NCI-H128 (cell line): ENCODE data around the gene DRD1.
"Not testable (repeated sequence)": the region's sequence is repeated elsewhere in the genome, so short reads cannot be mapped to it uniquely, and the experiment has no call there.

ENCODE experiments used
- DNase-seq: peaks from one replicate; lab custom pipeline; 2025; ENCODE audit not compliant: unreplicated experiment; lab: John Stamatoyannopoulos, UW

The DRD1 gene

DNA sequence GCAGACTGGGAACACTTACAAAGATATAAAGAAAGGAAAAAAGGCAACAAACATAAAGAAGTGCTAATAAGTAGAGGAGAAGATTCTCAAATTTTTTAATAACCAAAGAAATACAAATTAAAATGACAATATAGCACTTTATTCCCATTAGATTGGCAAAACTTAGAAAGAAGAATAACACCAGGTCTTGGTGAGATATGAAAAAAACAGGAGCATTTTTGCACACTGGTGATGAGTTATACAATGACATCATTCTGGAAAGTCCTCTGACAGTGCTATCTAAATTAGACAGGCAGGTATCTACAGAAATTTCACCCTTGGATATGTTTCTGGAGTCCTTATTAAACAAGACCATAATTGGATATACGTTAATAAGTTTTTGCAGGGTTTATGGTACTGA is 24.9 kb upstream of the DRD1 start:
- DNase-seq = no peak

DNA sequence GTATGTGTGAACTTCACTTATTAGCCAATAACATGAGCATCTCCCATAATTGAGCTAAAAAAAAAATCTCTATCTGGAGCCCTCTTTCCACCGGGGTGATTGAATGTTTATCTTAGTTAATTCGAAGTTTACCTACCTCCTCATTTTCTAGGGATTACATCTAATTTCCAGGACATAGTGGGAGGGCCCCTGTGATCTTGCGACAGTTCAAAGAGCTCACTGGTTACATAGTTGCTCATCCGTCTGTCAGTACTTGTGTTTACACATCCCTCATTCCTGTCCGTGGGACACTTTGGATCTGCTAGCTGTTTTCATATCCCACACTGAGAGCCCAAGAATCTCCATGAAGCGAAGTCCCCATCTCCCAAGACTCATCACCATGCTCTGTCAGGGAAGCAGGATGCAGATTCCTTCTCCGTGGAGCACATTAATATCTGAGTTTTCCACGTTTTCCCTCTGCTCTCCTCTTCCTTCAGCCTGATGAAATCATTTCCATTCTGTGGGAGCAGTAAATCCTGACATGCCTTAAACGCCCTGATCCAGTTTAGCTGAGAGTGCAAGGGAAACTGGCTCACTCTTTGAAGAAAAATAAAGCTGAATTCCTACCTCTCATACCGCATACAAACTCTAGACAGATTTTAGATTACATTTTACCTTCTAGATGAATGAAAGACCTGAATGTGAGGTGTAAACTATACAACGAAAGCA is 24.2 kb upstream of the DRD1 start:
- no peak for DNase-seq

DNA sequence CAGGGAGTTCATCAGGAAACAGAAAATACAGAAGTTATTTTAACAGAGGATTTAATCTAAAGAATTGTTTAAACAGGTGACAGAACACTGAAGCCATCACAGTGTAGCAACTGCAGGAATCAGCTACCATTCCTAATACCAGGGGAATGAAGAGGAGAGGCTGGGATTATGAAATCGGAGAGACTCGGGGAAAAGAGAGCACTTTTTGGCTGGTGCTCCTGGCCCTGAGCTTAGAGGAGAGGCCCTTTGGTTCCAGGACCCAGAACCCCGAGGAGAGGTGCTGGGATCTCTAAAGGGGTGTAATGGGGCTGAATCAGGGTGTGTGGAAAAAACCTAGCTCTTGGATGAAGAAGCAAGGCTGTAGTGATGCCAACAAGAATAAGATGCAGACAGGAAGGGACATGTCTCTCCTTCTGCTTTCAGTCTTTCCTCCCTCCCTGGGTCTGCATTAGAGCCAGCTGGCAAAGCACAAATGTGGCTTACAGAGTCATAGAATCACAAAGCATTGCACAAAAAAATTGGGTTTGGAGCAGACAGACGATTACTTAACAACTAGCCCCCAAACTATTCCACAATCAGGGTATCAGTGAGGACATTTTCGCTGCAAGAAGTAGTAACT is 22.8 kb upstream of the DRD1 start:
- no peak for DNase-seq

DNA sequence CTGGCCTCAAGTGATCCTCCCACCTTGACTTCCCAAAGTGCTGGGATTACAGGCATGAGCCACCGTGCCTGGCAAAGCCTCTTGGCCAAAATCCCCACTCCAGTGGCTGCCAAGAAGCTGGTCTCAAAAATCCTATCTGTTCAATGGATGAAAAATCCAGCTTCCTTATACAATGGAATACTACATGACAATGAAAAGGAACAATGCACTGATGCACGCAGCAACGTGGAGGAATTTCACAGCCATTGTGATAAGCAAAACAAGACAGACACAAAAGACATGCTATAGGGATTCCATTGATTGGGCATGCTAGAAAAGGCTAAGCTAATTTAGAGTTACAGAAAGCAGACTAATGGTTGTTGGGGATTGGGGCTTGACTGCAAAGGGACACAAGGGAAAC is 21.3 kb upstream of the DRD1 start:
- no peak for DNase-seq

DNA sequence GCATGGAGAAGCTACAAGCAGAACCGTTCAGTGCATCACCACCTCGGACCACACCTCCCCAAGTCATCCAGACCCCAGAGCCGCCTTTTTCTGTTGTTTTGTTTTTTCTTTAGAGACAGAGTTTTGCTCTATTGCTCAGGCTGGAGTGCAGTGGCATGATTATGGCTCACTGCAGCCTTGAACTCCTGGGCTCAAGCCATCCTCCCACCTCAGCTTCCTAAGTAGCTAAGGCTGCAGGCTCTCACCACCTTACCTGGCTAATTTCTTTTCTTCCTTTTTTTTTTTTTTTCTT is 20.9 kb upstream of the DRD1 start:
- no peak for DNase-seq

DNA sequence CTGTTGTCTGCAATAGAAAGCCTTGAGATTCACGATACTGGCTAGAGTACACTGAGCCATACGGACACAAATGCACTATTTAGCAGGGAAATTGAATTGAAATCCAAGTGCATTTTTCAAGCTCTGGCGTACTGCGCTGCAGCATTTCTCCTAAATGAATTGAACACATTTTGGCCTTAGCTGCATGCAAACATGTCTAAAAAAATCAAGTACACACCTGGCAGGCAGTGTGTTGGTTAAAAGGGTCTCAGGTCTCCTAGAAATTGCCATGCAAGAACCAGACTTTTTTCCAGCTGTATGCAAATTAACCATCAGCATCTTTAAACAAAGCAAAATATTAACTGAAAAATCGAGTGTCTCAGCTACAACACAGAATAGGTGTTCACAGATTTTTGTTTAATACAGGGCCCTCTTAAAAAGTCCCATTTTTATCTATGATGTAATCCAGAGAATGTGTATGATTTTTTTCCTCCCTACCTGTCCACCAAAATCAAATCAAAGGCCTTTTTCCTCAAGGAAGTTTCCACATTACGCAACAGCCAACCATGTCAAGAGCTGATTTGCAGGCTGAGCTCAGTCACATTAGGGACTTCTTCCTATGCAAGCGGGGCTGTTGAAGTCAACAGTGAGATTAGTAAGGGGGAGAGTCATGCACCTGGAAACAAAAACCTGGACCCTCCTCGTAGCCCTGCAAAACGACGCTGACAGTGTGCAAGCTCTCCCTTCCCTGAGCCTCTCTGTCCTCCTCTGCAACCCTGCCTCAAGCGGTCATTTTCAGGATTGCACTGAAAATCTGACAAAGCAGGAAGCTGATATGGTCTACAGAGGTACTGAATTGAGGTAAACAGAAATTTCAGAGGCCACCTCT is 20.3 kb upstream of the DRD1 start:
- DNase-seq = peak; percentile 62

DNA sequence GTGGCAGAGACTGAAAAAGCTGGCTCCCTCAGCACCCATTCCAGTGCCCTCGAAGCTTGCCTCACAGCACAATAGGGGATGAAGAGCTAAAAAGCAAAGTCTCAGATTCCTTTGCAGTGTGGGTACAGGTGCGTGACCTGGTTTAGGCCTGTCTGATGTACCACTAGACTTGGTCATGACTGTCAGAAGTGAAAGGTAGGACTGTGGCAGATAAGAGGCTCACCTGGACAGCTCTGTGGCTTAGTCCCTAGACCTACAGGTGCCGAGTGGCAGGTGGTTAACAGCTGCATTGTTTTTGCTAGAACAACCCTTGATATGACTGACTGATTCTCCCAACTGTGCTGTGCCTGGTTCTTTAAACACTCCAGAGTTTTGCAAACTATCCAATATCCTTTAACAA is 19.7 kb upstream of the DRD1 start:
- DNase-seq = no peak

DNA sequence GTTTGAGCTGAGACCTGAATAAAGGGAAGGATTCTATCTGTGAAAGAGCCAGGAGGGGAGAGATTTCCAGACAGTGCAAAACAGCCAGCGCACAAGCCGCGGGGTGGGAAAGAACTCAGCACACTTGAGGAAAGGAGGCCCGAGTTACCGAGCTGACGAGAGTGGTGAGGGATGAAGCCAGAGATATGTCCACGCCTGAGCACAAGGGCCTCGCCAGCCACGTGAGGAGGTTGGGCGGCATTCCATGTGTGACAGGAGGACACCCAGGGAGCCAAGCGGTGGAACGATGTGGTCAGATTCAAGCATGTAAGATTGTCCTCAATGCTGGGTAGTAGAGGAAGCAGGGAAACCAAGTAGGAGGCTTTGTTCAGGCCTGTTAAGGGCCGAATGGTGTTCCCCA is 17.4 kb upstream of the DRD1 start:
- DNase-seq = no peak

DNA sequence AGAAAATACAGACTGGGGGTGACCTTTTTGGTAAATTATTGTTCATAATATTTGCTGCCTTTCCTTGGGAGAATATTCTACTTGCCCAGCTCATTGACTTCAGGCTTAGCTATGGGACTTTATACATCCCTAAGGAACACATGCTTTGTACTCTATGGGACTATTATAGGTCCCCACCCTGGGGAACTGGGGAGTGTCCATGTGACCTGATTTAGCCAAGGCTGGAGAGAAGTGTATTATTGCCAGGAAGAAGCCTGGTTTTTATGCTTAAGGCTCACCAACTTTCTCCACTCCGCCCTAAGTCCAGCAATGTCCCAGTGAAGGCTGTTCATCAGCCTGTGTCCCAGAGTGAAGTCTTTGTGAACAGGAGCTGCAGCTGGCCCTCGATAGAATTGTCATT is 16.6 kb upstream of the DRD1 start:
- no peak for DNase-seq

DNA sequence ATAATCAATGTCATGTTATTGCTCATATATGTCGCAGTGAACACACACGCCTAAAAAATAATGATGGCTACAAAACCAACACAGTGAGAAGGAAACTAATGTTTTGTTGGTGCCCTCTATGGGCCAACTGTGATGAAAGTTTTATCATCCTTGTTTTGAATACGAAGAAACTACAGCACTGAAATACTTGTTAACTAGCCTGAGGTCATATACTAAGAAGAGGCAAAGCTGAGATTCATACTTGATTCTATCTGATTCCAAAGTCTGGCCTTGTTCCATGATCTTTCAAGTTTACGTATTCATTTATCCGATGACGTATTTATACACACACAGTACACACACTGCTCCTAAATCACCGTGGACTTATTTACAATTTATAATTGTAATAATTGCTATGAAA is 16.1 kb upstream of the DRD1 start:
- DNase-seq = no peak

DNA sequence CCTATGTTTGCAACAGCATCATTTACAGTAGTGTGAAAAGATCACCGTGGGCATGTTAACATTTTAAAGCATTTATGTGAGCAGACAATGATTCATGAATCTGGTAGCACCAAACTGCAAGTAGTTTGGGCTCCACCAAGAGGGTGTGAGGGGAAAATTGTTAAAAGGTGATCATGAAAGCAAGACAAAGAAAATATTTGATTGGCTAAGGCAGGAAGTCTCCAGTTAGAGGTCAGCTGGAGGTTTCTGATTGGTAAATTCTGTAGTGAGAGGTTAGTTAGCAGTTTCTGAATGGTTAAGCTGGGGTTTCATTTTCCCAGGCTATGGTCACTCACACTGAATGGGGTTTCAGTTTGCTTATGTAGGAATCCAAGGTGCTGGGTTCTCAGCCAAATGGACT is 13.5 kb upstream of the DRD1 start:
- DNase-seq = no peak

DNA sequence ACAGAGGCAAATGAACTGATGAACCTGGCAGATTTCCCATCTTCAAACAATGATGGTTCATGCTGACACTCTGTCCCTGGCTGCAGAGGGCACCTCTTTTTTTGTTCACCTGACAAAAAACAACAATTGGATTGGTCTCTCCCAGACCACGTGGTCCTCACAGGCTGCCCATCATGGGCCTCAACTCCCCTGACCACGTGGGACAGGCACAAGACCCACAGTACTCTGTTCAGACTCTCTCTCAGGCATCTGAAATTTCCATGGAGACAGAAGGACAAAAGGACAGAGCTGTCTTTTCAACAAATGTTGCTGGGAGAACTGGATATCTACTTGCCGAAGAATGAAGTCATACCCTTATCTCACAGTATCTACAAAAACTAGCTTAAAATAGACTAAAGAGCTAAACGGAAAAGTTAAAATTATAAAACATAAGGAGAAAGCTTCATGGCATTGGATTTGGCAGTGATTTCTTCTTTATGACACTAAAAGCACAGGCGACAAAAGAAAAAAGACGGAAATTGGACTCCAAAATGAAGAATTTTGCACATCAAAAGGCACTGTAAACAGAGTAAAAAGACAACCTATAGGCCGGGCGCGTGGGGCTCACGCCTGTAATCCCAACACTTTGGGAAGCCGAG is 12.2 kb upstream of the DRD1 start:
- no peak for DNase-seq

DNA sequence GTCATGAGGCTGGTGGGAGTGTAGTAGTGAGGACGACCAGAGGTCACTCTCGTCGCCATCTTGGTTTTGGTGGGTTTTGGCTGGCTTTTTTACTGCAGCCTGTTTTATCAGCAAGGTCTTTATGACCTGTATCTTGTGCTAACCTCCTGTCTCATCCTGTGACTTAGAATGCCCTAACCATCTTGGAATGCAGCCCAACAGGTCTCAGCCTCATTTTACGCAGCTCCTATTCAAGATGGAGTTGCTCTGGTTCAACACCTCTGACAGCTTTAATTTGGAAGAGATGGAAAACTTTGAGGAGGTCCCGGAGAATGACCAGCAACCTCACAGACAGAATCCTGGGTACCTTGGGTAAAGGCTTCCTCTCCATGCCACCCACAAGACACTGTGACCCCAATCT is 10.4 kb upstream of the DRD1 start:
- DNase-seq = not testable (repeated sequence)

DNA sequence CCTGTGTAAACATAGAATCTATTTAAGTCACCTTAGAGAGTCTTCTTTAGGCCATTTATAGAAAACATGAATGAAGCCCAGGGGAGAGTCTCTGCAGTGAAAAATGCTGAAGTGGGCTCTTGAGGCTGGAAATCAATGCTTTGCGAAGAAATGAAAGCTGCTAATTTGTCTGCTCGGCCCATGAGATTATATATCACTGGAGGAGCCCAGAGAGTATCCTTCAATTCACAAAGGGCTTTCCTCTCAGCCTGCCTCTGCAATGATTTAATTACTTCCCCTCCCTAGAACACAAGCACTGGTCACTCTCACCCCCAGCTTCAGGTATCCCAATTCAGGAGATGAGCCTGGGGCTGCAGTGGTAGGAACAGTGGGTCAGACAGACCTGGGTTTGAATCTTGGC is 8.2 kb upstream of the DRD1 start:
- peak; percentile 21 for DNase-seq

DNA sequence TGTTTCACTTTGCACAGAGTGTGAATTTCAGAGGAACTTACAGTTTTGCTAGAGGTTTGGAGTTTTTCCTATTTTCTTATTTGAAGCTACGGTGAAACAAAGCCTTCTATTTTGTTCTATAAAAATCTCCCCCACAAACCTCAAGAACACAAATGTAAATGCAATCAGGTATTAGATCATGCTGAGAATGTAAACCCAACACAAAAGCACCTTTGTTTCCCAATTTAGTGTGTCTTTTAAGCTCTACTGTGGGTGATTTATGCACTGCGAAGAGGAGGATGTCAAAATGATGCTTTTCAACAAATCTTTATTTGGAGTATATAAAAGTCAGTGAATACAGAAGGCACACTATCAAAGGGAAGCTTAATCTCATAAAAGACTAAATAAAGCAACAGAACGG is 4.3 kb upstream of the DRD1 start:
- DNase-seq = no peak

DNA sequence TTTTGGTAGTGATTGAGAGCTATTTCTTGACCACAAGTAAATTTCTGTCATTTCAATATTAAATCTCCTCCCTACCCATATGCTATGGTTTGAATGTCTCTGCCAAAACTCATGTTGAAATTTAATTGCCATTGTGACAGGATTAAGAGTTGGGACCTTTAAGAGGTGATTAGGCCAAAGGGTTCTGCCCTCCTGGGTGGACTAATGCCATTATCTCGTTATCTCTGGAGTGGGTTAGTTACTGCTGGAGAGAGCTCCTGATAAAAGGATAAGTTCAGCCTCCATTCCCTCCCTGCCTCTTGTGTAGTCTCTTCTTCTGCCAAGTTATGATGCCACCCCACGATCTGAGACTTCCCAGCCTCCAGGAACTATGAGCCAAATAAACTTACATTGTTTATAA is 3.6 kb upstream of the DRD1 start:
- DNase-seq = no peak

DNA sequence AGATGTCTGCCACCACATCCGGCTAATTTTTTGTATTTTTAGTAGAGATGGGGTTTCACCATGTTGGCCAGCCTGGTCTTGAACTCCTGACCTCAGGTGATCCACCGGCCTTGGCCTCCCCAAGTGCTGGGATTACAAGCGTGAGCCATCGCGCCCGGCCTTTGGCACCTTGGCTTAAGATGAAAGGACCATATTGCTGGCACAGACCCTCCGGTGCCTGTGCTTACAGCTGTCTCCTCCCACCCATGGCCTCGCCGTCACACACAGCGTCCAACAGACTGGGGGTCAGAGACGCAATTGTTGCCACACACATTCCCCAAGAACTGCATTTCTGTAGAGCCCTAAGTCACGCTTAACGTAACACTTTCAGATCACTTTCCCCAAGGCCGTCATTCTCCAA is 2.4 kb upstream of the DRD1 start:
- not testable (repeated sequence) for DNase-seq

DNA sequence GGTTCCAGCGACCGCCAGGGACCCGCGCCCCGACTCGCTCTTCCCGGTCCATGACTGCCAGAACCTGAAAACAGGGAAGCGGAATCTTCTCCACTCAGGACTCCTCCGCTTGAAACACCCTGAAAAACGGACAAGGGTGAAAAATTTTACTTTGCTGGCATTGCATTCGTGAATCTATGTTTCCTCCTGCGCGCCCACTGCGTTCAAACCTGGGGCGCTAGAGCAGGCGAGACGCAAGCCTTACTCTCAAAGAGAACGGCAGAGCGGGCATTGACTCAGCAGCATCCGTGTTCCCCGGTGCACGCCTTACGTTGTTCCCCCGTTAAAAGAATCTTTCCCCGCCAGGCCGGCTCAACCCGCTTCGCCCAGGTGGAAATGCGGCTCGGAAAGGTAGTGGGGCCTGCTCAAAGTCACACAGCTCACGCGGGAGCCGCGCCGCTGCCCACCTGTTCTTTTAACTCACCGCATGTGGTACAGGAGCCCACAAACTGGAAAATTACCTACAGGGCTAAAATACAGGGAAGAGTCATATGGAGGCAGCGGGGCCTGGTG is 999 bp upstream of the DRD1 start:
- DNase-seq = no peak

DNA sequence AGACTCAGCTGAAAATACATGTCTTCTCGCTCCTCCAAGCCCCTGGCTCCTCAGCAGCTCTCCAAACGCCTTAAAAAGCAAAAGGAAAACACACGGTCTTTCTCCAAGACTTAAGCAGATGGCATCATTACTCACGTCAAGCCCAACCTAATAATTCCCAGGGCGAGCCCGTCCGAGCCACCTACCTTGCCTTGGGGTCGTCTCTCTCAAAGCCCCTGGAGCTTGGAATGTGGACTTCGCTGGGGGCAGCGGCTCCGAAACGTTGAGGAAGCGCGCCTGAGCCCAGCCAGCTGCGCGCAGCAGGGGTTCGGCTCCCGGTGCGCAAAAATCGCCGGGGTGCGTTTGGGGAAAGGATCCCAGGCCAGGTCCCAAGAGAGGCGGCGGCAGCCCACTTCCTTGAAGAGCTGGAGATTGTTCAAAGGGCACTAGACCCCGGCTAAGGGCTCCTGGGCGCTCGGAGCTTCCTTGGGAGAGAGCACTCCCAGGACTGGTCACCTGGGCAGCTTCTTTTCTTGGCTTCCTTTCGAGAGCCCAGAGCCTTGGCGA is 395 bp downstream of the DRD1 start:
- DNase-seq = no peak

DNA sequence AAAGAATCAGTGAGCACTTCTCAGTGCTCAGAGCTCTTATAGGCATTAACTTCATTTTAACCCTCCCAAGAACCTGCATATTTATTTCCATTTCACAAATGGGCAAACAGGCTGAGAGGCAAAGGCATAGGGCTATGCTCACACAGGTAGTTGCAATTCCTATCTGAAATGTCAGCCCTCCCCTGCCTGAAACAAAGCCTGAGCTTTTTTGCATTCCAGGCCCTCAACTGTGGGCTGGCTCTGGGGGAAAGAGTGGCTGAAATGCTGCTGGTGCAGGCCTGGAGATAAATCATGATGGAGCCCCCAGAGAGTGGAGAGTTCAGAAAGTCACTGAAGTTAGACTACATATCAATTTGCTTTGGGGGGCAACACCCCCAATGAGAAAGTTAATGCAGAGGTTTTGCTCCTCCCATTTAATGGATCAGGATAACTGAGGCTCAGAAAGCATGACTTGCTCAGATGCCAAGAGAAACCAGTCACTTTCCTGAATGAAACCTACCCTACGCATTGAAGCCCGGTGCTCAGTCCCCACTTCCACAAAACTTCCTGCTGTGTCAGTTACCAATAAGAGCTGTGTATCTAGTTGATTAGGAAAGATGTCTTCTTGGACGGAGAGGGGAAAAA is 5.6 kb downstream of the DRD1 start:
- no peak for DNase-seq

DNA sequence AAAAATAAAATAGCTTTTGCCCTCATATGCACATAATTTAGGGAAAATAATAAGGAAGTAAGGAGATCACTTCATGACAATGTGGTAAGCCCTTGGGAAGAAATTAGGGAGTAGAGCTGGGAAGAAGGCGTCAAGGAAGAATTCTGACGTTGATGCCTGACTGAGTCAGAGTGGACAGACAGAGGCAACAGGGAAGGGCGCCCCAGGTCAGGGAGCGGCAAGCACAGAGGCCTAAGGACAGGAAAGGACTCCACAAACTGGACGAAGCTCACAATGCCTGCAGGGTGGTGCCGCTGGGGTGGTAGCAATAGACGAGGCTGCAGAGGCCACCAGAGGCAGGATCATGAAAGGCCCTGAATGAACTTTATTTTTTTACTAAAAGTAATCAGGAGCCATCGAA is 7.6 kb downstream of the DRD1 start:
- no peak for DNase-seq
